GF-D8 (cell line): Measurements from ENCODE around the gene CEP350.
A peak's percentile ranks its signal among the peaks of the same experiment; 100 is the strongest.

Experiments
- DNase-seq: peaks from one replicate; lab custom pipeline; 2025; lab: John Stamatoyannopoulos, UW

Gene CEP350

DNA sequence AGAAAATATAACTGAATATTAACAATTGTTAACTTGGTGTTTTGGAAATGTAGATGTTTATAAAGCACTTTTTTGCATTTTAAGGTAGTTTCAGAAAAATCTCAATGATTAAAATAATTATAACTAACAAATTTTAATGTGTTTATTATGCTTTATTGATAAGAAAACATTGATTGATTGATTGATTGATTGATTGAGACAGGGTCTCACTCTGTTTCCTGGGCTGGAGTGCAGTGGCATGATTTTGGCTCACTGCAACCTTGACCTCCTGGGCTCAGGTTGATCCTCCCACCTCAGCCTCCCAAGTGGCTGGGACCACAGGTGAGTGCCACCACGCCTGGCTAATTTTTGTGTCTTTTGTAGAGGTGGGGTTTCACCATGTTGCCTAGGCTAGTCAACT is 106.4 kb downstream of the CEP350 start:
- no peak for DNase-seq

- no peak for DNase-seq
Measured at GRCh38 chr1:180062452-180062971, 107.9 kb downstream of the CEP350 start.

DNA sequence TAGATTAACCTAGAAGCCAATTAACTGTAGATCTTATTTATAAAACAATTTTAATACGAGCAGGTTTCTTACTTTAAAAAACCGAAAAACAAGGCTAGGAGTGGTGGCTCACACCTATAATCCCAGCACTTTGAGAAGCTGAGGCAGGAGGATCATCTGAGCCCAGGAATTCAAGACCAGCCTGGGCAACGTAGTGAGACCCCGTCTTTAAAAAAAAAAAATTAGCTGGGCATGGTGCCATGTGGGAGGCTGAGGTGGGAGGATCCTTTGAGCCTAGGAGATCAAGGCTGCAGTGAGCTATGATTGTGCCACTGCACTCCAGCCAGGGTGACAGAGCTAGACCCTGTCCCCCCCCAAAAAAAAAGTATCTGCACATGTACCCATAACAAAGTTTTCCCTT is 110.8 kb downstream of the CEP350 start:
- no peak for DNase-seq

- DNase-seq = no peak
Measured at GRCh38 chr1:180066150-180066549, 111.5 kb downstream of the CEP350 start.

DNA sequence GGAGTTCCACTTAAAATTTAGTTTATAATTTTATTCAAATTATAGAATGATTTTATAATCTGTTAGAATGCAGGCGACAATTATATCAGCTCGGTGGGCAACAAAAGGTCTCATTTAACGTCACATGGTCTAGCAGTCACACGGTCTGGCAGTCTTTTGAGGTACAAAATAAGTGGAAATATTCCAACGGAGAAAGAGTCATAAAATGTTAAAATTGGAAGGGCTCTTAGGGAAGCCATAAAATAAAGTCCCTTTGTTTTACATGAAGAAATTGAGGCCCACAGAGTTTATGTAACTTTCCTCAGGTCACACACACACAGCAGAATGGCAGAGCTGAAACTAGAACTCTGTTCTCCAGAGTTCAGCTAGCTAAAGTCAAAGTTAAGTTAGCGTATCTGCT is 115.7 kb downstream of the CEP350 start:
- no peak for DNase-seq

DNA sequence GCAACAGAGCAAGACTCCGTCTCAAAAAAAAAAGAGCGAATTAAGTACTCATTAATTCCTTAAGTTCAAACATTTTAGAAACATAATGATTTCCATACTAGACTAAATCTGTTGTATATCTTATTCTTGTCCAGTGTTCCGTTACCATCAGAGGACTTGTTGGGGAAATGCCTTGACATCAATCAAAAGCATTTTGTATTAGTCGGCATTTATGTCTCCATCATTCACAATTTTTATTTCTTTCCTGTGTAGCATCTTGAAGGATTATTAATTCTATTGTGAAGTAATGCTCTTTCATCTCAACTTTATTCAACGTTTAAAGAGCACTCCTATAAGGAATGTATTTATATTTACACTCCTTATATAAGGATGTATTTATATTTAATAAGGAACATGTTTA is 117.1 kb downstream of the CEP350 start:
- DNase-seq = no peak

DNA sequence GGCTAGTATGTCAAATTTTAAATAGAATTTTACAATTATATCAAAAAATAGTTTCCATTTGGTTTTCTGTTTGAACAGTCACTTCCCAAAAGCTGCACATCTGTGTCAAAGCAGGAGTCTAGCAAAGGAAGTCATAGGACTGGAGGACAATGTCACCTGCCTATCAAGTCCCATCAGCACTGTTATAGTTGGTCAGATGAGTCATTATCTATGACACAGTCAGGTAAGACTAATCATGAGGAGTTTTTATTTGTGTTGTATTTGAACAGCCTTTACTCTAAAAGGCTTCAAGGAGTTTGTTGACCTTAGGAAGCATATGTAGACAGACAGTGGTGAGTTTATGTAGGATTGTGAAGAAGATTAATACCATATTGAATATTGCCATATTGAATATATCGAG is 125.8 kb downstream of the CEP350 start:
- no peak for DNase-seq

DNA sequence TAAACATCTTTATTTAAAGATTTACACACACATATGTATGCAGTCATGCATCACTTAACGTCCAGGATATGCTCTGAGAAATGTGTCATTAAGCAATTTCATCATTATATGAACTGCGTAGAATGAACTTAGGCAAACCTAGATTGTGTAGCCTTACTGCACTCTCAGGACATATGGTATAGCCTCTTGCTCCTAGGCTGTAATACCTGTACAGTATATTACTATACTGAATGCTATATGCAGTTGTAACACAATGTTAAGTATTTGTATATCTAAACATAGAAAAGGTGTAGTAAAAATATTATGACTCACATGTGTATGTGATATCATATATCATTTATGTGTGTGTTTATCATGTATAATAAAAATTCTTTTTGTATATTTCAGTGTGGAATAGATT is 126.9 kb downstream of the CEP350 start:
- DNase-seq = no peak

GRCh38 chr1:180083164-180083563 is 128.6 kb downstream of the CEP350 start:
- no peak for DNase-seq

- no peak for DNase-seq
Measured at GRCh38 chr1:180084867-180085266, 130.3 kb downstream of the CEP350 start.

DNA sequence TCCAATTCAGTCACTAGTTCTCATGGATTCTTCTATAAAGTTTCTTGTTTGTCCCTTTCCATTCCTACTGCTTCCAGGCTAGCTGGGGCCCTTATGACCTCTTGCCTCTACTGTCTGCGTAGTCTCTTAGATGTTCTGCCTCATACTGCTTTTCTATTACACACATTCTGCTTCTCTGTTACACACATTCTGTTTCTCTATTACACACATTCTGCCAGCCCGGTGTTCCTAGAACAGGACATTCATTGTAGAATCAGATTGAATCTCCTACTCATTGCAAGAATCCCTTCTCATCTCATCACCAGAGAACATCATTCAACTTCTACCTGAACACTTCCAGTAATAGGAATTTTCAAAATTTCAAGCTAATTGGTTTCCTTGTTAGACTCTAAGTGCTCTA is 130.7 kb downstream of the CEP350 start:
- DNase-seq = no peak

- no peak for DNase-seq
Measured at GRCh38 chr1:180092931-180093650, 138.5 kb downstream of the CEP350 start.

DNA sequence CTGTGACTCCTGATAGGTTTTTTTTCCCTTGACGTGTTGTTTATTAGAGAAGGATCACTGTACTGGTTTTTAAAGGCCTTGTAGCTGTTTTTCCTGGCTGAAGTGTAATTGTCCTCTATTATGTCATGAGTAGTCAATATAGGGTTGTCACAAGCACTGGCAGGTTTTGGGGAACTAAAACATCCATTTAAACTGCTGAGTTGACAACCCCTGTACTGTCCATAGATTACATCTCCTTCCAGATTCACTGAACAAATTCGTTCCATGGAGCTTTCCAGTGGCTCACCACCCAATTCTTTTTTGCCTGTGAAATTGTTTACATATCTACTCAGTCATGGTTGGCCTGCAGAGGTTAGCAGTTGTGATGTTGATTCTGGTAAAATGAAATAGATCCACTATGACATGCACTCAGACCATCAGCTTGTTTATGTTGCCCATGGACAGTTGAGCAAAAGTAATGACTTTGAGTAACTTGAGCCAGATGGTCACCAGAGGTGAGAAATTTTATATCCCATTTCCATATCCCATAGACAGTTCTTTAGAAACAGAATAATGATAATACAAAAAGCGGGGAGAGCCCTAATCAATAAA is 140.2 kb downstream of the CEP350 start:
- no peak for DNase-seq

DNA sequence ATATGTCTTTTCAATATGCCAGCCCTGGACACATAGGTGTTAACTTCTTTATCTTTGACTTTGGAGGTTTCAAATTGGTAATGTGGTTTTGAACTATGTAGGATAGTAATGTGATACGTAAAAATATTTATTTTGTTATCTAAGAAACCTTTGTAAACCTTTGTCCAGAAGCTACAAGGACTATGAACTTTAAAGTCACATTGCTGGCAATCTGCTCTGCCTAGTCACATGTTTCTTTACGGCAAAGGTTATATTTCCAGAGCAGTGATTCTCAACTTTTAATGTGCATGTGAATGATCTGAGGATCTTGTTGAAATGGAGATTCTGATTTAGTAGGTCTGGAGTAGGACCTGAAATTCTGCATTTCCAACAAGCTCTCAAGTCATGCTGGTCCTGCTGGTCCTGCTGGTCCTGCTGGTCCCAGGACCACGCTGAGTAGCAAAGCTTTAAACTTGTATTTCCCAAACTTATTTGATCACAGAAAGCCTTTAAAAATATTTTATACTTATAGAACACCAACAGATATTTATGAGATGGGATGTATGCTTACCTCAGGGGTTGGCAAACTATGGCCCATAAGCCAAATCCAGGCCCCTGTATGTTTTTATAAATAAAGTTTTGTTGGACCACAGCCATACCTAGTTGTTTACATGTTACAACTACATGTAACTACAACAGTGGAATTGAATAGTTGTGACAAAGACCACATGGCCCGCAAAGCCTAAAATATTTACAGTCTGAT is 142.1 kb downstream of the CEP350 start:
- no peak for DNase-seq

- DNase-seq = no peak
Measured at GRCh38 chr1:180097326-180097605, 142.7 kb downstream of the CEP350 start.

- DNase-seq = no peak
Measured at GRCh38 chr1:180101411-180101810, 146.8 kb downstream of the CEP350 start.

DNA sequence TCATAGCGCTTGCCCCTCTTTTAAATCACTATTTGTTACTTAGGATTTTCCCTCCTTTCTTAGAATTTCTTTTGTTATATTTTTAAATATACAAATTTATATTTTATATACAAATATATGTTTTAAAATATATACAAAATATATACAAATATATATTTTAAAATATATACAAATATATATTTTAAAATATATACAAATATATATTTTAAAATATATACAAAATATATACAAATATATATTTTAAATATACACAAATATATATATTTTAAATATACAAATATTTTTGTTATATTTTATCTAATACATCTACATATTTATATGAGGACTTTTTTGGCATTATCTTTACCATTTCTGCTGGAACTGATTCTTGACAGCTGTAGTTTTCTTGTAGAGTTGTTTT is 149.2 kb downstream of the CEP350 start:
- DNase-seq = no peak

DNA sequence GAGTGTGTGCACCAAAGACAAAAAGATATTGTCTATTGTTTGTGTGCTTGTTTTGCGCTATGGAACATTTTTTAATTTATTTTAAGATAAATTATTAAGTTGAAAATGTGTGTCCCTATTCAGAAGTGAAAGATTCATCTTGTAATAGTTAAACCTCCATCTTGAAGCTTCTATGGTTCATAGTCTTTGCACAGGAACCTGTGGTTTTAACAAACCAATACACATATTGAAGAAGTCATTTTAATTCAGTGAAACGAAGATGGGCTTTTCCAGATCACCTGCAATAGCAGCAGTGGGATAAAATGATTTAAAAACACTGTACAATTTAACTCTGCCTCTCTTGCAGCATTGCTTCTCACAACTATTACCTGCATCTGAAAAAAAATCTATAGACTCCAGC is 157.5 kb downstream of the CEP350 start:
- no peak for DNase-seq

DNA sequence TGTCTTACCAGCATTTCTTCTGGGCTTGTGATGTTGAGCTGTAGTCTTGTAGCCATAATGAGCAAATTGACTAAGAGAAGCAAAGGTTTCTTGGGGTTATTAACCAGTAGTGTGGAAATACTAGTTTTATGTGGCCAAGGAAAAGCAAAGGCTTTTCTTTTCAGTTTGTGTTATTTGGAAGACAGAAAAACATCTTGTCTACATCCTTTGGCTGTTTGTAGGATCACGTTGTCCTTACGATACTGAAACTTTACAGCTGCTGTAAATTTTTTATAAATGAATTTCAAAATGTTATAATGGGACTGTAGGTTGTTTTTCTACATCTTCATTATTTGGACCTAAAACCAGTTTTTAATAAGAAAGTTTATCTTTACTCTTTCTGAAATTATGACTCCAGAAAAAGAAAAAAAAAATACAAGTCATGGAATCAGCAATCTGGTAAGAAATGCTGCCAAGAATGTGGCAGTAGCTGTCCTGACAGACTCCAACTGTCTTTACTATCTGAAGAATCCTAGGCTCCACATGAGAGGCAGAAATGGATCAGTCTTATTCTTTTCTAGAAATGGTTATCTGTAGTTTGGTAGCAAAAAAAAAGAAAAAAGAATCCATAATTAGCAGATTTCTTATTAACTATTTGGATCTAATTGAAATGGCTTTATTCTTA is 158.5 kb downstream of the CEP350 start:
- no peak for DNase-seq

DNA sequence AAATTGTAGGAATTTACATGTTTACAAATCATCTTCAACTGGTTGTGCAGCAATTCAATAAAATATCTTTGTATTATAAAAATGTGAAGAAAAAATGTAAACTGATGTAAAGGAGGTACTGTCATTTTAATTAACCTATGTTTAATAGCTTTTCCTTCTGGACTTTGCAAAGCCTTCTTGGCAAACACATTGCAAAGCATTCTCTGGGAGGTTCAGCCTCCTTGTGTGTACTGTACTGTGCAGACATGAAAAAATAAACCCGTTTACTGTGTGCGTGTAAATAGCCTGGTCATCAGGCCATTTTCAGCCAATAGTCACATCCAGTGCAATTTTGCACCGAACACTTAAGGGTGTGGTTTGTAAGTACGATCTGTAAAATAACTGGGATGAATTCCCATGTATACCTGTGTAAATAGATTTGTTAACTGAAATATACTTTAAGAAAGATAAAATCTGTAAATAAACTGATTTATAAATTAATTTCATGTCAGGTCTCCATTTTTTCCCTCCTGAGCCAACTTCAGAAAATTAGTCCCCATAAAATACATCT is 159.9 kb downstream of the CEP350 start:
- no peak for DNase-seq

DNA sequence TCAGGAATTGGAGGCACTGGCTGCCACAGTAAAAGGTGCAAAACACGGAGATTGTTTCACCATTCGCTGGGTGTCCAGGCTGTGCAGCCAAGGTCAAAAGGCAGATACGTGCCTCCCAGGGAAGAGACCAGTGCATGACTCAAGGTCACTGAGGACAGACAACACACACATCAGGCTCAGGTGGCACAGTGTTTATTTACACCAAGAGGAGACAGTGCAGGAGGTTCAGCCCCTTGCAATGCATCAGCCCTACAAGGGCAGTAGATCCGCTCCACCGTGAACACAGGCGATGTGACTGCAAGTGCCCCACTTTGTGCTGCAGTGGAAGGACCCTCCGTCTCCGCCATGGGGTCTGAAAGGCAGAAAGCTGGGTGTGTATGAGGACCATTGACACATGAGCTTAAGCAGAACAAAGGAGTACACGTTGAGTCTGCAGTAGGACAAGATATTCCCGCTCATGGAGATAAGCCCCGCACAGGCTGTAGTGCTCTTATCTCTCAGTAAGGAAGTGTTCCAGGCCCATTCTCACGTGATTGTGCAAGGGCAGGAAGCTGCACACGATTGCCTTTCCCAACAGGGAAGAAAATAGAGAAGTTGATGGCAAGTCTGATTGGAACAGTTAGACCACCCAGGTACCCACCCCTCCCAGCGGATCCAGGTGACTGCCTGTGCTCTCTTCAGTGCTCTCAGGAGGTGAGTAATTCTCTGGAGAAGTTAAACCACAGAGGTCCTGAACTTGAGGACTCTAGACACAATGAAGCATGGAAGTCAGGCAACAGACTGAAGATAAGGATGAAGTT is 162.6 kb downstream of the CEP350 start:
- peak; percentile 48 for DNase-seq

- DNase-seq = no peak
Measured at GRCh38 chr1:180117764-180118116, 163.1 kb downstream of the CEP350 start.
